Vagina (tissue), 2 donors: ENCODE results near the gene ENO1.

ENCODE experiments used
- POLR2A ChIP-seq, 2 donors: fragments of 450-650 bp; IDR thresholded peaks; one replicate each; pipeline ENCODE4 v1.6.1; 2017; ENCODE audit warnings: antibody characterized with exemption in 2 of 2, mild to moderate bottlenecking in 2 of 2, moderate library complexity in 2 of 2
- POLR2AphosphoS5 ChIP-seq, 2 donors: sonication (generic); formaldehyde crosslinking; IDR thresholded peaks; one replicate each; pipeline ENCODE4 v1.9.0; 2017; ENCODE audit warnings: antibody characterized with exemption in 2 of 2, mild to moderate bottlenecking in 2 of 2, low read depth in 1 of 2; ENCODE audit not compliant: insufficient read depth in 1 of 2
- TF ChIP-seq, protein P1 (sequence below), 3 experiments: fragments of 450-650 bp in 2 of 3; fragments of 200-600 bp in 1 of 3; sonication (generic) in 1 of 3; IDR thresholded peaks; one replicate each; pipeline ENCODE4 v1.5.1; 2017 to 2019; ENCODE audit warnings: antibody characterized with exemption in 3 of 3, mild to moderate bottlenecking in 2 of 3, moderate library complexity in 2 of 3

DNA sequence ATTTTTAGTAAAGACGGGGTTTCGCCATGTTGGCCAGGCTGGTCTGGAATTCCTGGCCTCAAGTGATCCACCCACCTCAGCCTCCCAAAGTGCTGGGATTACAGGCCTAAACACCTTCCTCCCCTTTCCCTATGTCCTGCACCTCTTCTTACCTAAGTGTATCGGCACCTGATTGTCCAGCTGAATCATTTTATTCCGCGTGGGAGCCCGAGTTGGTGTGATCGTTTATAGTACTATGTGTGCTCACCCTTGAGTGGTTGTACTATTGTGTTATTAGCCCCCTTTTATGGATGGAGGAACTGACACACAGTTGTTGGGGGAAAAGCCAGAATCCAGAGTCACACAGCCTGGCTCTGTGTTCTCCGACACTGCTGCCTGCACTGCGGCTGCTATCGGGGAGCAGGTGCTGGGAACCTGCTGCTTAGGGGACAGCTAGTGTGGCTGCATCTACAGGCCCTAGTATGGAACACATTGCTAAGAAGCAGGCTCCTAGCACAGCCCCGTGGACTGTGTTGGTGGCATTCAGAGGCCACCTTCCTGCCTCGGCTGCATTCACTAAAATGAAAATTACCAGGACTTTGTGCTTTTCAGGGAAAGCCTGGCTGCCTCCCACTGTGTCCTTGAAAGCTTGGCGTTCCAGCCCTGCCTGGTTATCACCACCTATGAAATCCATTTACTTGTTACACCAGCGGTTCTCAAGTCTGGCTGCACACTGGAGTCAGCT lies 21.6 kb downstream of the ENO1 start:
- TF ChIP-seq, protein P1, sequence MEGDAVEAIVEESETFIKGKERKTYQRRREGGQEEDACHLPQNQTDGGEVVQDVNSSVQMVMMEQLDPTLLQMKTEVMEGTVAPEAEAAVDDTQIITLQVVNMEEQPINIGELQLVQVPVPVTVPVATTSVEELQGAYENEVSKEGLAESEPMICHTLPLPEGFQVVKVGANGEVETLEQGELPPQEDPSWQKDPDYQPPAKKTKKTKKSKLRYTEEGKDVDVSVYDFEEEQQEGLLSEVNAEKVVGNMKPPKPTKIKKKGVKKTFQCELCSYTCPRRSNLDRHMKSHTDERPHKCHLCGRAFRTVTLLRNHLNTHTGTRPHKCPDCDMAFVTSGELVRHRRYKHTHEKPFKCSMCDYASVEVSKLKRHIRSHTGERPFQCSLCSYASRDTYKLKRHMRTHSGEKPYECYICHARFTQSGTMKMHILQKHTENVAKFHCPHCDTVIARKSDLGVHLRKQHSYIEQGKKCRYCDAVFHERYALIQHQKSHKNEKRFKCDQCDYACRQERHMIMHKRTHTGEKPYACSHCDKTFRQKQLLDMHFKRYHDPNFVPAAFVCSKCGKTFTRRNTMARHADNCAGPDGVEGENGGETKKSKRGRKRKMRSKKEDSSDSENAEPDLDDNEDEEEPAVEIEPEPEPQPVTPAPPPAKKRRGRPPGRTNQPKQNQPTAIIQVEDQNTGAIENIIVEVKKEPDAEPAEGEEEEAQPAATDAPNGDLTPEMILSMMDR (IDR thresholded peaks at IDR 0.05): no peak
- TF ChIP-seq POLR2A (IDR thresholded peaks at IDR 0.05) (no peak), POLR2AphosphoS5 (IDR thresholded peaks at IDR 0.05; ENCODE audit: insufficient read depth in 1 of 2, low read depth in 1 of 2) (no peak)
